Ovary (tissue), 9 donors: ENCODE results near the gene KRT73. TPM values are rescaled to one million over a fixed set of nuclear protein-coding genes. Genes with fewer than 3 reads are reported as not detected.

Experiments
- DNase-seq, 5 donors: peaks; one replicate each; pipeline ENCODE4 v3.0.0-alpha.2; 2019 to 2020
- H3K27ac ChIP-seq, 2 donors: fragments of 200-600 bp; one replicate each; pipeline versions ENCODE4 v1.5.1 to v1.8.0; 2019 to 2022
- H3K27me3 ChIP-seq: fragments of 200-600 bp; one replicate; pipeline ENCODE4 v1.8.0; 2022
- H3K36me3 ChIP-seq: fragments of 200-600 bp; sonication (generic); one replicate; pipeline ENCODE4 v1.5.1; 2019
- H3K4me1 ChIP-seq: one replicate; pipeline ENCODE4 v1.8.1; 2013; ENCODE audit warnings: mild to moderate bottlenecking, moderate library complexity; ENCODE audit not compliant: insufficient read depth
- H3K4me3 ChIP-seq: fragments of 200-600 bp; sonication (generic); one replicate; pipeline ENCODE4 v1.5.1; 2017
- H3K9me3 ChIP-seq, 2 donors: fragments of 200-600 bp in 1 of 2; sonication (generic) in 1 of 2; one replicate each; pipeline versions ENCODE4 v1.5.1 to v1.8.1; 2013 to 2019; ENCODE audit warnings: mild to moderate bottlenecking in 1 of 2, moderate library complexity in 1 of 2
- EP300 ChIP-seq: sonication (generic); formaldehyde crosslinking; IDR thresholded peaks from one replicate; pipeline ENCODE4 v1.6.1; 2017; ENCODE audit warnings: antibody characterized with exemption
- POLR2A ChIP-seq: fragments of 450-650 bp; IDR thresholded peaks from one replicate; pipeline ENCODE4 v1.6.1; 2017; ENCODE audit warnings: antibody characterized with exemption, mild to moderate bottlenecking, moderate library complexity
- WGBS, 3 donors: extraction: QIAGEN DNeasy Blood & Tissue Kit in 1 of 3; methylation state at CpG; one replicate each; pipeline versions ENCODE4 v1.1.5 to v1.1.7; 2013 to 2017; 5-methylcytosine and 5-hydroxymethylcytosine counted together
- intact Hi-C, 4 donors: fragments of 100-400 bp; cut with DNase I; formaldehyde crosslinking; loops; one replicate each; pipeline versions ENCODE4 v1.11.0 to v1.15.1; 2022 to 2023
- polyA plus RNA-seq, 2 donors: library from polyadenylated mRNA; stranded (reverse); fragments of 200-250 nt in 1 of 2; fragments of 350-450 nt in 1 of 2; fragmentation: Illumina TruSeq in 1 of 2; extraction: RNeasy Lipid Tissue Mini Kit (QIAGEN cat#74804) in 1 of 2; gene quantifications; one replicate each; pipeline ENCODE4 v1.2.3, GENCODE V29; 2013 to 2014
- total RNA-seq, 7 donors: library from RNA; depleted of rRNA in 2 of 7; stranded (reverse); fragments of >200 nt in 2 of 7; fragmentation: NEBNext Ultra II Directional in 3 of 7; extraction: Animal tissue kit (Norgen Biotek cat#: 25700) in 3 of 7; gene quantifications; one replicate each; pipeline versions ENCODE4 v1.1.0 to v1.2.4, GENCODE V29; 2016 to 2023
- TF ChIP-seq, protein P1 (sequence below), 3 donors: fragments of 450-650 bp in 2 of 3; fragments of 200-600 bp in 1 of 3; IDR thresholded peaks; one replicate each; pipeline versions ENCODE4 v1.5.1 to v1.8.0; 2016 to 2022; ENCODE audit warnings: antibody characterized with exemption in 3 of 3, mild to moderate bottlenecking in 1 of 3
- donor health status: DM: no; HTN: no; CAD: no; lungs with moderate emphysema.
- donor health status: DM: no; HTN: no; CAD: no.
- donor health status: Bipolar disorder and iron deficiency.
- donor health status: DM: yes; HTN: yes; CAD: no.
- donor health status: DM: no; HTN: no; CAD: no.
- donor health status: DM: yes; HTN: yes; CAD: no.

Gene KRT73
- total and polyA plus RNA-seq, 9 donors, result not detected

DNA sequence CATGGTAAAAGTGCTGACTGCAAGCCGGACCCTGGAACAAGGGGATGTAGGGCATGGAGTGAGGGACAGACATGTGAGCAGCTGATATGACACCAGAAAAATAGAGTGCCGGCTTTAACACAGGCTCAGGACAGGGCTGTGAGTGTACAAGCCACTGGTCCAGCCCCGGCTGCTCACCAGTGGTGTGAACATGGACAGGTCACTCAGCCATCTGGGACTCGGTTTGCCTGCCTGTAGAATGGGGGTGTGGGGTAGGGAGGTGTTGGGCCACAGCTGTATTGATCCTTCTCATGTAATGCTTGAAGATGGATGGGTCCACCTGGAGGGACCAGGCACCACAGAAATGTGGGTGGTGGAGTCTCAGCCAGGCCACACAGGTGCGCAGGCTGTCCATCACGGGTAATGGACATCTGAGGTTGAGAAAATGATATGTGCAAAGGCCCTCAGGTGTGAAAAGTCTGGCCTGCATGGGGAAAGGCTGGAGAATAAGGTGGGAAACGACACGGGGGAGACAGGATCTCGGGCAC lies 34.1 kb downstream of the KRT73 start:
- Histone ChIP-seq H3K9me3 (no peaks in the 10 kb centered on the region), H3K4me3 (no peak overlapping the region), H3K4me1 (no peaks in the 10 kb centered on the region), H3K27me3 (no peaks in the 10 kb centered on the region), H3K36me3 (no peaks in the 10 kb centered on the region), H3K27ac (no peak overlapping the region)
- intact Hi-C loops, result no loop called here
- TF ChIP-seq EP300, result no peak
- no peak for TF ChIP-seq POLR2A
- TF ChIP-seq, protein P1, sequence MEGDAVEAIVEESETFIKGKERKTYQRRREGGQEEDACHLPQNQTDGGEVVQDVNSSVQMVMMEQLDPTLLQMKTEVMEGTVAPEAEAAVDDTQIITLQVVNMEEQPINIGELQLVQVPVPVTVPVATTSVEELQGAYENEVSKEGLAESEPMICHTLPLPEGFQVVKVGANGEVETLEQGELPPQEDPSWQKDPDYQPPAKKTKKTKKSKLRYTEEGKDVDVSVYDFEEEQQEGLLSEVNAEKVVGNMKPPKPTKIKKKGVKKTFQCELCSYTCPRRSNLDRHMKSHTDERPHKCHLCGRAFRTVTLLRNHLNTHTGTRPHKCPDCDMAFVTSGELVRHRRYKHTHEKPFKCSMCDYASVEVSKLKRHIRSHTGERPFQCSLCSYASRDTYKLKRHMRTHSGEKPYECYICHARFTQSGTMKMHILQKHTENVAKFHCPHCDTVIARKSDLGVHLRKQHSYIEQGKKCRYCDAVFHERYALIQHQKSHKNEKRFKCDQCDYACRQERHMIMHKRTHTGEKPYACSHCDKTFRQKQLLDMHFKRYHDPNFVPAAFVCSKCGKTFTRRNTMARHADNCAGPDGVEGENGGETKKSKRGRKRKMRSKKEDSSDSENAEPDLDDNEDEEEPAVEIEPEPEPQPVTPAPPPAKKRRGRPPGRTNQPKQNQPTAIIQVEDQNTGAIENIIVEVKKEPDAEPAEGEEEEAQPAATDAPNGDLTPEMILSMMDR (IDR thresholded peaks at IDR 0.05), result no peak
- DNase-seq, result no peak
- 82 to 85% (median 83%) methylated on average over 9 of the region's 9 CpGs for WGBS, 3 donors

DNA sequence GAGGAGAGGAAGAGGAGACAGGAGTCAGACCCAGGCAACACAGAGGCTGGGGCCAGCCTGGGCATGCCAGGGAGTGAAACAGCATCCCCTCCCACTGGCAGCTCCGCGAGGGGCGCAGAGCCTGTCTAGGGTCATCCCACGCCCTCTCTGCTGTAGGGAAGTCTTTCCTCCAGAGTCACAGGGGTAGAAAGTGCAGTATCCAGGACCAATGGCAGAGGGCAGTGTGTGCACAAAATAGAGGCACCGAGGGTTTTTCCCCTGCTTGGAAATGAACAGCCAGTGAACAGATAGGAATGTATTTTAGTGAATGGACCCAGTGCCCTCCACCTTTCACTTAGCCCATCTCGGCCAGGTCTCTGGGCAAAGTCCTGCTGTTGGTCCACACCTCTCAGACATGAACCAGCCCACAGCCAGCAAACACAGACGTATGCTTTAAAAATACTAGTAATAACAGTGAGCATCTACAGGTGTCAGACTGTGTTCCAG lies 35.3 kb downstream of the KRT73 start:
- no peak for TF ChIP-seq POLR2A
- TF ChIP-seq EP300, result no peak
- TF ChIP-seq, protein P1 (IDR thresholded peaks at IDR 0.05), result no peak
- intact Hi-C loops, result no loop called here
- Histone ChIP-seq H3K4me1 (no peaks in the 10 kb centered on the region), H3K9me3 (no peaks in the 10 kb centered on the region), H3K27ac (no peak overlapping the region), H3K27me3 (no peaks in the 10 kb centered on the region), H3K4me3 (no peak overlapping the region), H3K36me3 (no peaks in the 10 kb centered on the region)
- 9 to 19% (median 11%) methylated on average over 7 of the region's 7 CpGs for WGBS, 3 donors
- DNase-seq, result peak in 1 of 5 donors; percentile 48

DNA sequence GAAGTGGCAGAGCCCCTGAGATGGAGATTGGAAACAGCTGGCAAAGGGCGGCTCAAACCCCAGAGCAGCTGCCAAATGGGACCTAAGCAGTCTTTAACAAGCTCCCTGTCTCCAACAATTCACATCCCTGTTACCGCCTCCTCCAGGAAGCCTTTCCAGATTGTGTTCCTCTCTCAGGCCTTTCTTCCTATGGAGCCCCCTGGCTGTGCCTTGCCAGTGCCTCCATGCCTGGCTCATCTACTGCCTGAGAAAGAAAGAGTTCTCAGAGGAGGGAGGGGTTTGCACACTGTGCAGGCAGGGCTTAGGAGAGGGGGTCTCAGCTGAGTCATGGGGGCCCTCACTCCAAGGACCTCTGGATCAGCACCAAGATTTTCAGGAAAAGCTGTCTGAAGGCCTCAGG lies 35.9 kb downstream of the KRT73 start:
- no peak for DNase-seq
- TF ChIP-seq, protein P1 (IDR thresholded peaks at IDR 0.05), result no peak
- TF ChIP-seq EP300 (no peak), POLR2A (no peak)
- H3K36me3 ChIP-seq, result no peaks in the 10 kb centered on the region
- no peaks in the 10 kb centered on the region for H3K4me1 ChIP-seq
- H3K27me3 ChIP-seq, result no peaks in the 10 kb centered on the region
- no peaks in the 10 kb centered on the region for H3K9me3 ChIP-seq
- H3K4me3 ChIP-seq, result no peak overlapping the region
- 54 to 93% (median 85%) methylated on average over 2 of the region's 2 CpGs for WGBS, 3 donors
- no peak overlapping the region for H3K27ac ChIP-seq
- intact Hi-C loops, result no loop called here

DNA sequence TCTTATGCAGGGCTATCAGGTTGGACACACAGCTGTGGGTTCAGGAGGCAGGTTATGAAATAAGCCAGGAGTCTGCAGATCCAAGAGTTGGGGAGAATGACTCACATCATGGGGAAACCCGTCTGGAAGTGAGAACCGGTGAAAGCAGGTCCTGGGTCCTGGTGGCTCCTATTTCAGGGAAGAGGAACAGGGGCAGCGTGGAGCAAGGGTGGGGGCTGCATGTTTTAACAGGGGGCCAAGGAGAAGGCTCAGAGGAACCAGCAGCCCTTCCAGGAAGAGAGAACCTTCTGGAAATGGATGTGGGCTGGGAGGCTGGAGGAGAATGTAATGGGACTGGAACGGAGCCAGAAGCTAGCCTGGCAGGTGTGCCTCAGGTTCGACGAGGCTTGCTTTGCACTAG lies 36.9 kb downstream of the KRT73 start:
- no peak for DNase-seq
- Histone ChIP-seq H3K36me3 (no peaks in the 10 kb centered on the region), H3K27ac (no peak overlapping the region), H3K4me1 (no peaks in the 10 kb centered on the region), H3K9me3 (no peaks in the 10 kb centered on the region), H3K27me3 (no peaks in the 10 kb centered on the region), H3K4me3 (no peak overlapping the region)
- 54 to 57% (median 54%) methylated on average over 6 of the region's 6 CpGs for WGBS, 3 donors
- TF ChIP-seq, protein P1 (IDR thresholded peaks at IDR 0.05), result no peak
- TF ChIP-seq POLR2A, result no peak
- TF ChIP-seq EP300, result no peak
- intact Hi-C loops, result no loop called here
